T follicular helper cell (primary cell): Measurements from ENCODE around the gene RNF103.
"Not testable (repeated sequence)": the region's sequence is repeated elsewhere in the genome, so short reads cannot be mapped to it uniquely, and the experiment has no call there.

Source experiments
- DNase-seq: peaks from one replicate; pipeline ENCODE4 v3.0.0-alpha.2; 2020; ENCODE audit warnings: low read depth
- total RNA-seq, 2 experiments: gene quantifications; one replicate each; lab custom pipeline; 2026; lab: John Stamatoyannopoulos, UW

The RNF103 gene, protein sequence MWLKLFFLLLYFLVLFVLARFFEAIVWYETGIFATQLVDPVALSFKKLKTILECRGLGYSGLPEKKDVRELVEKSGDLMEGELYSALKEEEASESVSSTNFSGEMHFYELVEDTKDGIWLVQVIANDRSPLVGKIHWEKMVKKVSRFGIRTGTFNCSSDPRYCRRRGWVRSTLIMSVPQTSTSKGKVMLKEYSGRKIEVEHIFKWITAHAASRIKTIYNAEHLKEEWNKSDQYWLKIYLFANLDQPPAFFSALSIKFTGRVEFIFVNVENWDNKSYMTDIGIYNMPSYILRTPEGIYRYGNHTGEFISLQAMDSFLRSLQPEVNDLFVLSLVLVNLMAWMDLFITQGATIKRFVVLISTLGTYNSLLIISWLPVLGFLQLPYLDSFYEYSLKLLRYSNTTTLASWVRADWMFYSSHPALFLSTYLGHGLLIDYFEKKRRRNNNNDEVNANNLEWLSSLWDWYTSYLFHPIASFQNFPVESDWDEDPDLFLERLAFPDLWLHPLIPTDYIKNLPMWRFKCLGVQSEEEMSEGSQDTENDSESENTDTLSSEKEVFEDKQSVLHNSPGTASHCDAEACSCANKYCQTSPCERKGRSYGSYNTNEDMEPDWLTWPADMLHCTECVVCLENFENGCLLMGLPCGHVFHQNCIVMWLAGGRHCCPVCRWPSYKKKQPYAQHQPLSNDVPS
- 18.8 to 47.2 reads per million in 2 experiments for total RNA-seq

DNA sequence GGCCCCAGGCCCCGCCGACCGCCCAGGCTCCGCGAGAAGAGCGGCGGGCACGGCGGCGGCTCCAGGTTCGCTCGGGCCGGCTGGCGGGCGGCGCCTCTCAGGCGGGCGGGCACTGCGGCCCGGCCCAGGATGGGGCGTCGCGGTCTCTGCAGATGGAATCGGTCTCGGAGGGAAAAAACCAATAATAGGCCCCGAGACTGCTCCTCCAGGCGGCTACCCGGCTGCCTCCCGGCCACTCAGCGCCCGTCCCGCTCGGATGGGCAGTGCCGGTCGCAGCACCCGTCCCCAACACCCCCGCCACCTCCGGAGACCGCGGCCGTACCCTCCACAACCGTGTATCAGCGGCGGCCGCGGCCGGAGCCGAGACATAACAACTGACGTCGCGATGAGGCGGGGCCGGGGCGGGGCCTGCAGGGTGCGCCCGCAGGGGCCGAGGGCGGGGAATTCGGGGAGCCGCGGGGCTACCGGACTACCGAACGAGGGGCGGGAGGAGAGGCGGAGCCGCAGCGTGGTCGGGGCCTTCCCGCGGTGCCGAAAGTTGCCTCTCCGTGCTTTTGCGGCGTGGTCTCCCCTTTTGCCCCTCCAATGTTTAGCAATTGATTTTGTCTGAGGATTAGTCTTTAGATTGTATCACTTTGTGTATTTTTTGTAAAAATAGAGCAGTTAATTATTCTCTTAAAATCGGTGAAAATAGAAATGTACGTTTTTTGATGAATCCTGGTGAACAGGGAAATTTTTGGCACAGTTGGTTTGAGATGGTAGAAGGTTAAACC is at the start of gene RNF103:
Gene RNF103, minus strand, starts transcription at position 372 of the 773 bp plus-strand sequence. CDS start 979 bp downstream, outside the sequence.
- peak; percentile 88 for DNase-seq

DNA sequence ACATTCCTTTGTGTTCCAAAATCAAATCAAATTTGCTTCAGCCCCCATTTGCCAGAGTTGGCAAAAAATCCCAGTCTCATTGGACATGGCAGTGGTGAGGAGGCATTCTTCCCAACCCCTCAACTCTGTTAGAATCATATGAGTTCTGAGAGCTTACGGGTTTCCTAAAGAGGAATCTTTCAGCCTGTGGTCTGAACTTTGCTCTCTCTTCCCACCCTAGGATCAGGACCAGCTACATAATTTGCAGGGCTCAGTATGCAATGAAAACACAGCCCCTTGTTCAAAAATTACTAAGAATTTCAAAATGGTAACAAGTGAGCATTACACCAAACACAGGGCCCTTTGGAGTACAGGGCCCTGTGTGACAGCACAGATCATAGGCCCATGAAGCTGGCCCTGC is 49.3 kb upstream of the RNF103 start:
- DNase-seq = no peak

DNA sequence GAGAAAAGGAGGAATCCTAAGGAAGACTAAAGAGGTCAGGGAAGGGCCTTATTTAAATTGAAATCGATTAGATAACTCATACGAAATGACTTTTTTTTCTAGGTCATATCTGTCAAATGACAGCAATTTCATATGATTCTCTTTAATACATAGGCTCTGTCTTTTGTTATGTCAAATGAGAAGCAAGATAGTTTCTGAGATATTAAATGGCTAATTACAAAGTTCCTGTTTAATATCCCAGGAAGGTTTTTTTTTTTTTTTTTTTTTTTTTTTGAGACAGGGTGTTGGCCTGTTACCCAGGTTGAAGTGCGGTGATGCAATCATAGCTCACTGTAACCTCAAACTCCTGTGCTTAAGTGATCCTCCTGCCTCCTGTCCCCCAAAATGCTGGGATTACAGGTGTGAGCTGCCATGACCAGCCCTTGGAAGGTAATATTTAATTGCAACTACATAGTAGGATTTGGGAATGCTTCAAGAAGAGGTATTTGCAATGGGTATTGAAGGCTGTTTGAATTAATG is 48.4 kb upstream of the RNF103 start:
- DNase-seq = no peak

DNA sequence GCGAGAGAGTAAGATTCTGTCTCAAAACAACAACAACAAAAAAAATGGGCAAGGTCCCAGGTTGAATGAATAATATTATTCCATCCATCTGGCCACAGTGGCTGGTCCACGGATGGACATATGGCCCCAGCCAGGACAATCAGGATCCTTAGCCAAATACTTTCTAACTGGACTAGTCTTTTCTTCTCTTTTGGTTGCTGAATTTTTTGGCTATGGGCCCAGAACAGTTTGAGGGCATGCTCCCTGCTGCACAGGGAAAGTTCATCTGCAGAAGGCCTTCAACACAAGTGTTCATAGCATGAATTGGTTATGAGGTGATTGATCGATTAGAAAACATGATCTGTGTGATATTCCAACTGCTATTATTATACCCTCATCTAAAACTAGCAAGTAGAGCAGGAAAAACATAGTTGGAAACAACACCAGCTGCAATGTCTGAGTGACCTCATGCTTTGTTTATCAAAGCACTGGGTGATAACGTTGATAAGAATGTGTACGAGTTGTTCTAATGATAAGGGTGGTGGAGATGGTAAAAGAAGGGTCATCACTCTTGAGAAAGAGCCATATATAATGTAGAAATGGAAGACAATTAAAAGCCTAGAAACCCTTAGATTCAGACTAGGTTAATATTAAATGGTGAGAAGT is 47.8 kb upstream of the RNF103 start:
- DNase-seq = no peak

DNA sequence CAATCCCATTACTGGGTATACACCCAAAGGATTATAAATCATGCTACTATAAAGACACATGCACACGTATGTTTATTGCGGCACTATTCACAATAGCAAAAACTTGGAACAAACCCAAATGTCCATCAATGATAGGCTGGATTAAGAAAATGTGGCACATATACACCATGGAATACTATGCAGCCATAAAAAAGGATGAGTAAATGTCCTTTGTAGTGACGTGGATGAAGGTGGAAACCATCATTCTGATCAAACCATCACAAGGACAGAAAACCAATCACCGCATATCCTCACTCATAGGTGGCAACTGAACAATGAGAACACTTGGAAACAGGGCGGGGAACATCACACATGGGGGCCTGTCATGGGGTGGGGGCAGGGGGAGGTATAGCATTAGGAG is 45.7 kb upstream of the RNF103 start:
- DNase-seq = not testable (repeated sequence)

DNA sequence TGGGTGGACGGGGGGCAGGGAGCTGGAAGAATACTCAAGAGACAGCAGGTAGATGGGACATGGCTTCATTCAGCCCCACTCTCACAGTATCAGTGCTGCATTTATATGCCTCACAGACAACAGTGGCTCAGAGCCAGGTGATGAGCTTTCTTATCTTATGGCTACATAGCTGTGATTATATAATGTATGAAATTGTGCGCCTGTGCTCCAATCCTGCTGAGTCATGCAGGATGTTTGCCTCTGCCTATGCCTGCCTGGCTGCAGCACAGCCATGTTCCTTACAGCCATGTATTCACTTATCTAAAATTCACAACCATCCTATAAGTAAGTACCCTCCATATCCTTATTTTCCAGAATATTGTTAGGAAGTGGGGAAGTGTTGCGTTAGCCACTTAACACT is 37.7 kb upstream of the RNF103 start:
- no peak for DNase-seq

DNA sequence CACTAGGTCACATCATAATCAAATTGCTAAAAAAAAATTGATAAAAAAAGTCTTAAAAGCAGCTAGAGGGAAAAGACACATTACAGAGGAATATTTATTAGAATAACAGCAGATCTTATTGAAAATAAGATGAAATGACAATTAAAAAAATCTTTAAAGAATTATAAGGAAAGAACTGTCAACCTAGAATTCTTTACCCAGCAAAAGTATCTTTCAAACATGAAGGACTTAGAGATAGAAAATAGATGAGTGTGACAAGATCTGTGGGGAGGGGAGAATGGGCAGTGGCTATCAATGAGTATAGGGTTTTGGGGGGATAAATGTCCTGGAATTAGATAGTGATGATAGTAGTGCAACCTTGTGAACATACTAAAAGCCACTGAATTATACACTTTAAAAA is 26.5 kb upstream of the RNF103 start:
- no peak for DNase-seq

DNA sequence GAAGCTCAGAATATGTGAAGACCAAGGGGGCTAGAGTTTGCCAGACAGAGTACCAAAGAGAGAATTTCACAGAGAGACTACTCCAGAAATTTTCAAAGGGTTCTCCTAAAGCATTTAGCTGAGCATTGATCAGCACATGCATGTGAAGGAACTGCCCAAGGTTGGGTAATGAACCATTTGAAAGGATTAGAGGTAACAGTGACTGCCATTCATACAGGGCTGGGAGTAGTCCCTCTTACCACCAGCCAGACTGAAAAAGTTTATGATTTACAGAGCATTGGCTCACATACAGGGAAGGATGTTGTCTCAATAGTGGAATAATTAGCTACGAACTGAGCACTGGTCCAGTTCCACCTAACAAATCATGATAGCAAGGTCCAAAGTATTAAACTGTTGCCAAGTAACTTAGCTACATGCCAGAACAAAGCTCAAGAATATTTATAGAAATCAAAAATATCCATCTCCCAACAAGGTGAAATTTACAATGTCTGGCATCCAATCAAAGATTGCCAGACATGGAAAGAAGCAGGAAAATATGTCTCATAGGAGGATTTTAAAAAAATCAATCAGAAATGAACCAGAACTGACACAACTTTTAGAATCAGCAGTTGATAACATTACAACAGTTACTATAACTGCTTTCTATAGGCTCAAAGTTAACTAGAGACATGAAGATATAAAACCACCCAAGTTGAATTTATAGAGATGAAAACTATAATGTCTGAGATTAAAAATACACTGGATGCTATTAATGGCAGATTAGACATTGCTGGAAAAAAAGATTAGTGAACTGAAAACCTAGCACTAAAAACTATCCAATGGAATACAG is 25.7 kb upstream of the RNF103 start:
- DNase-seq = no peak

DNA sequence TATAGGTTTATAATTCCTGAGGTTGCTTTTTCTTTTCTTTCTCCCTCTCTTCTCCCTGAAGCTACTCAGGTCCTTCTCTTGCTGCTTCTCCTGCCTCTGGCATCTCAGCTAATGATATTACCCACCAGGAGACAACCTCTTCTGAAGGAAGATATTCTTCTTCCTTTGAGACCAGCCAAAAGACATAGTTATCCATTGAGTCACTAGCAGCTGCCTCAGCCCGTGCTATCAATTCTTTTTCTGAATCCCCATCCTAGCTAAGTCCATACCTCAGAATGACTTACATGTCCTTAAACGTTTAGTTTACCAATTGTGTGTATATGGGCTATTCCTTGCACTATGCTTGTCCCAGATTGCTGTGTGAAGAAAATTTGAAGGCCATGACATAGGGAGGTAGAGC is 25.0 kb upstream of the RNF103 start:
- DNase-seq = no peak

DNA sequence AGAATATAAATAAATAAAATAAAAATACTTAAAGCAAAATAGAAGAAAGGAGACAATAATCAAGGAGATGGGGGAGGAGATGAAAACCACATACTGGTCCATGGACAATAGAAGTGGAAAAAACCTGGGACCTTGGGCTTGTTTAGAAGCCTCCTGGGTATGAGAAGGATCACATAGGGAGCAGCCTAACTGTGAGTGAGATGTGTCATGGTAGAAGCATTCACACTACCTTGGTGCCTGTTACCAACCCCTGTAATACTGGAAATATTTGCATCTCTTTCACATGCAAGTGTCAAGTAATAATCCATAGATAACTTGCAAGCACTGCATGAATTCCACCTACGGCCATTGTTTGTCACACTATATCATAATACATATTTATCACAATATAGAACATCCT is 23.2 kb upstream of the RNF103 start:
- DNase-seq = no peak

DNA sequence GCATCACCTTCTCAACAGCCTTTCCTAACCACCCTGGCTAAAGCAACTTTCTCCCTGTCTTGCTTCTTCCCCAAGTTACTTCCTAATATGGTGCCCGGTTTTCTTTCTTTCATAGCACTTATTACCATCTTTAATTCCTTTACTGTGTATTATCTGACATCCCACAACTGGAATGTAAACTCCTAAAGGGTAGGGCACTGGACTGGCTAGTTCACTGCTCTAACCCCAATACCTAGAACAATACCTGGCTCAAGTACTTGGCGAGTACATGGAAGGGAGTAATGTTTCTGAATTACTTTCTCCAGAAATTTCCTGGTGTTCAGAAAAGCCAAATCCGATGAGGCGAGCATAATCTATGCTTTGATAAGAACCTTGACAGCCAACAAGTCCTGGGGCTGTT is 22.7 kb upstream of the RNF103 start:
- no peak for DNase-seq

DNA sequence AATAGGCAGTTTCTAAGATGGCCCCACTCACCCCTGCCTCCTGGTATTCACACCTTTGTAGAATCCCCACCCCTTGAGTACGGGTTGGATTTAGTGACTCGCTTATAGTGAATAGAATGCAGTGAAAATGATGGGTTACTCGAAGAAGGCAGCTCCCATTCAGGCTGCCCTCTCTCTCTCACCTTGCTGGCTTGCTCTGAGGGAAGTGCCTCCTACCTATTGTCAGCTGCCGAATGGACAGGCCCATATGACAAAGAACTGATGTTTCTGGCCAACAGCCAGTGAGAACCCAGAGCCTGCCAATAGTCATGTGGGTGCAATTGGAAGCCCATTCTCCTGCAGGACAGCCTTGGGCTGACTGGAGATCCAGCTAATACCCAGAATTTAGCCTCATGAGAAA is 22.1 kb upstream of the RNF103 start:
- DNase-seq = no peak

DNA sequence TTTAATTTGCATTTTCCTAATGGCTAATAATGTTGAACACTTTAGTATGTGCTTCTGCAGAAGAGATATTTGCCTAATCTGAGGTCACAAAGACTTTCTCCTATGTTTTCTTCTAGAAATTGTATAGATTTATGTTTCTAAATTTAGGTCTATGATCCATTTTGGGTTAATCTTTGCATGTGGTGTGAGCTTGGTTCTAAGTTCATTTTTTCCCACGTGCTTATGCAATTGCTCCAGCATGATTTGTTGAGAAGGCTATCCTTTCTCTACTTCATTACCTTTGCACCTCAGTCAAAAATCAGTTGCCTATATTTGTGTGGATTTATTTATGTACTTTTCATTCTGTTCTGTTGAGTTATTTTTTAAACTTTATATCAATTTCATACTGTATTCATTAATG is 15.0 kb upstream of the RNF103 start:
- DNase-seq = no peak

DNA sequence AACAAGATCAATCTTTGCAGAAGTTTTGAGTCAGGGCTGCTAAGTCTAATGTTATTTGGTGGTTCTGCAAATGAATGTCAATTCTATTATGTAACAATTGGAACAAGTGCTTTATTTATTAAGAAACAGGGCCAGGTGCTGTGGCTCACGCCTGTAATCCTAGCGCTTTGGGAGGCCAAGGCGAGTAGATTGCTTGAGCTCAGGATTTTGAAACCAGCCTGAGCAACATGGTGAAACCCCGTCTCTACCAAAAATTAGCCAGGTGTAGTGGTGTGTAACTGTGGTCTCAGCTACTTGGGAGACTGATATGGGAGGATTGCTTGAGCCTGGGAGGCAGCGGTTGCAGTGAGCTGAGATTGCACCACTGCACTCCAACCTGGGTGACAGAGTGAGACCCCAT is 13.2 kb upstream of the RNF103 start:
- no peak for DNase-seq

DNA sequence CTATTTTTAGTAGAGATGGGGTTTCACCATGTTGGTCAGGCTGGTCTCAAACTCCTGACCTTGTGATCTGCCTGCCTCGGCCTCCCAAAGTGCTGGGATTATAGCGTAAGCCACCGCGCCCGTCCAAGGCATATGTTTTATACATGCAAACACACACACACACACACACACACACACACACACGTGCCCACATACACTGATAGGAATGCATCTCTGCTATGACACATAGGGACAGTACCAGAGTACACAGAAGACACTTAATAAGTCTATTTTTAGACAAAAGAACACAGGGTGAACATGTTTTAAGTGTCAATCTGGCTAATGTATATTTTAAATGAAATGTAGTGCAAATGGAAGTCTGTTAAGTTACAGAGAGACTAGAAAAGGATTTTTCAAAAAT is 10.7 kb upstream of the RNF103 start:
- DNase-seq = no peak

DNA sequence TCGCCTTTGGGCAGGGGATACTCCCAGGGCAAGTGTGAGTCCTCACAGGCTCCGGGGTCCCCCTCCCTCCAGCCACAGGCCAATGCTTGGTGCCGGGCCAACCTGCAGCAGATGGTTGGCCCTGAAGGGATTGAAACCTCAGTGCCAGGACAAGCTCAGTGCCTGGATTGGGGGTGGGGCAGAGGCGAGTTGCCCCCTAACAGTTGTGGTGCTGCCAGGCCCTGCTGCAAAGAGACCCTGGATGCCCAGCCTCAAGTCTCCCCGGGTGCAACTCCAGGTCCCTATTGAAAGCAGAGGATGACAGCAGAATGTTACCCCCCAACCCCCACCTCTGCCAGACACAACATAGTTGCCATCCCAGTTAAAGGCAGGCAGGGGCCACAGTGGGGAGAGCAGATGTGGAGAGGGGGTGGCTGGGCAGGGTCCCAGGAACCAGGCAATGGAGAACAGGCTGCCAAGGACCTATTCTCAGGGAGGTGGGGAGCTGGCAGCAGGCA is 9.5 kb upstream of the RNF103 start:
- DNase-seq = no peak

DNA sequence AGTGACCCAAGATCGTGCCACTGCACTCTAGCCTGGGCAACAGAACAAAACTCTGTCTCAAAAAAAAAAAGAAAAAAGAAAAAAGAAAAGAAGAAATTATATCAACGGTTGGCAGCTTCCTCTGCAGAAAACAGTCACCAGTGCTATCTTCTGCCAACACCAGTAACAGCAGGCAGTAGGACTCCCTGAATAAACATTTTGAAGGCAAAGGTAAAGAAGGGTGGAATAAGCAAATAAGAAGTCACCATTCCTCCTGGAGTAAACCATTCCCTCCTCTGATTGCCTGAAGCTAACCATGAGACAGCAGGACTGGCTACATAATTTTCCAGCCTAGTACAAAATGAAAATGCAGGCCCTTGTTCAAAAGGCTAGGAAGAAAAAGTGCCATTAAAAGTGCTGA is 9.0 kb upstream of the RNF103 start:
- DNase-seq = no peak

DNA sequence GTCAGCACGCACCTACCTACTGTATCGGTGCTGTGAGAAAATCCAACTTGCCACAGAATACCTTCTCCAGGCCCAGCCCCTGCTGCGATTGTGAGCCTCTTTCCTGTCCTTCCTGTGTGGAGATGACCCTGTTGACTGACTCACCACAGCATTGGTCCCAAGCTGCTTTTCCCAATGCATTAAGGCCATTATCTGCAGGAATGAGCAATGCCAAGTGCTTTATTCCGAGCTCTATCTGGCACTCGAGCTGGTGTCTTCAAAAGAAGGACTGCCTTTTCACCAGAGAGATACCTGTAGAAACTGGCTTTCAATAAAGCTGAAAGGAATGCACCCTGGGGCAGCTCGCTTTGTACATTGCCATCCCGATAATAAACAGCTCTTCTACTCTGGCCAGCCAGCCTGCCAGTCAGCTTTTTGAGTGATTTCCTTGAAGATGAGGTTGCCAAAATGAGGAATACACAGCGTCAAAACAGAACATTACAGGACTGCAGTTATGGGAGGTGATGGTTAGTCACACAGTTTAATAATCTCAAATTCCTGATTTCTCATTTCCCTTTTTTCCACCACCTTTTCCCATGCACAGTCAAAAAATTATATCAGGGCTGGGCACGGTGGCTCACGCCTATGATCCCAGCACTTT is 8.3 kb upstream of the RNF103 start:
- no peak for DNase-seq

DNA sequence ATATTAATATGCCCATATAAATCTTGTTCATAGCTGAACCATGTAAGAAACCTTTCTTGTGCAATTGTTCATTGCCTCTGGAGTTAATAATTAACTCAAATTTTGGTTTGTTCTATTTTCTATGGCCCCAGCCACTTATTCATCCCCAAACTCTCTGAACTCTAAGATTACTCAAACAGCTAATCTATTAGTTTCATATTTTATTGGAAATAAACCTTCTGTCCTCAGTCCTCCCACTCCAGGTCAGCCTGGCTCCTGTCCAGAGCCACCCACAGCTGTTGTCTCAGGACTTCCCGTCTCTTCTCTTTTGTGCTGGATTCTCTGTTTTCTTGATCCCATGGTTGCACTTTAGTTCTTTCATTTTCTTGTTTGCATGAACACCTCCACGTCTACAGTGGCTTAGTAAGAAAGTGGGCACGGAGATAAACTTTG is 4.4 kb upstream of the RNF103 start:
- no peak for DNase-seq

DNA sequence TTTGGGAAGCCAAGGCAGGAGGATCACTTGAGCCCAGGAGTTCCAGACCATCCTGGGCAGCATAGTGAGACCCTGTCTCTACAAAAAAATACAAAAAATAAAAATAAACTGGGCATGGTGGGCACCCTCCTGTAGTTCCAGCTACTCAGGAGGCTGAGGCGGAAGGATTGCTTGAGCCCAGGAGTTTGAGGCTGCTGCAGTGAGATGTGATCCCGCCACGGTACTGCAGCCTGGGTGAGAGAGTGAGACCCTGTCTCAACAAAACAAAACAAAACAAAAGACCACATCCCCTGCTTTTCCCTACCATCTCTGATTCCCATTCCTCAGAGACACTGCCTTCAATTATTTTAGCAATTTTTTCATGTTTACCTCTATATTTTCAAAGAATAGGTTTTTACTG is 3.9 kb upstream of the RNF103 start:
- no peak for DNase-seq
